Stimulated activated naive CD8-positive, alpha-beta T cell treated with anti-CD3 and anti-CD28 coated beads, Interleukin-15, amount 100 ng/mL, for 72 hours (primary cell): ENCODE data around the gene GSN.

Experiments used
- ATAC-seq: fragments of 150-1000 bp; cut with Tn5 transposase; 2 replicates; pipeline ENCODE4 v1.10.0; 2021; ENCODE audit warnings: mild to moderate bottlenecking, moderate library complexity
- DNase-seq, 2 donors: peaks; one replicate each; pipeline ENCODE4 v3.0.0; 2021 to 2022
- H3K27ac Mint-ChIP-seq, 2 donors: one replicate each; pipeline ENCODE4 v1.8.0; 2022; ENCODE audit warnings: mild to moderate bottlenecking in 2 of 2, mixed read lengths in 2 of 2, moderate library complexity in 2 of 2
- H3K27me3 Mint-ChIP-seq: one replicate; pipeline ENCODE4 v1.8.0; 2022; ENCODE audit warnings: mixed read lengths
- H3K4me1 Mint-ChIP-seq: one replicate; pipeline ENCODE4 v1.8.0; 2022; ENCODE audit warnings: mild to moderate bottlenecking, mixed read lengths
- H3K4me3 Mint-ChIP-seq, 2 donors: one replicate each; pipeline ENCODE4 v1.8.0; 2022; ENCODE audit warnings: mild to moderate bottlenecking in 2 of 2, mixed read lengths in 2 of 2, moderate library complexity in 1 of 2
- H3K9me3 Mint-ChIP-seq, 2 donors: one replicate each; pipeline ENCODE4 v1.8.0; 2022; ENCODE audit warnings: mixed read lengths in 2 of 2

The GSN gene

GRCh38 chr9:121313458-121314152 is 45.6 kb downstream of the GSN start:
- ATAC-seq (no peak), DNase-seq (no peak)
- no peaks in the 10 kb centered on the region for H3K9me3 Mint-ChIP-seq
- no peak overlapping the region for H3K27ac Mint-ChIP-seq
- H3K4me3 Mint-ChIP-seq = no peak overlapping the region
- H3K27me3 Mint-ChIP-seq = no peaks in the 10 kb centered on the region
- no peaks in the 10 kb centered on the region for H3K4me1 Mint-ChIP-seq

- no peak overlapping the region for H3K4me3 Mint-ChIP-seq
- no peaks in the 10 kb centered on the region for H3K9me3 Mint-ChIP-seq
- no peak for DNase-seq
- peaks cover 14% of the 10 kb centered on the region for H3K4me1 Mint-ChIP-seq
- no peak overlapping the region for H3K27ac Mint-ChIP-seq
- no peaks in the 10 kb centered on the region for H3K27me3 Mint-ChIP-seq
- ATAC-seq = no peak
These were observed 48.4 kb downstream of the GSN start for GRCh38 chr9:121316378-121316777.

GRCh38 chr9:121316852-121317373 is 49.0 kb downstream of the GSN start:
- H3K9me3 Mint-ChIP-seq = no peaks in the 10 kb centered on the region
- no peak overlapping the region for H3K4me3 Mint-ChIP-seq

GRCh38 chr9:121317737-121318630 is 50.0 kb downstream of the GSN start:
- peak overlapping the region; percentile 14 to 93 for H3K27ac Mint-ChIP-seq
- no peaks in the 10 kb centered on the region for H3K27me3 Mint-ChIP-seq

More at GRCh38 chr9:121316852-121317373, 49.0 kb downstream of the GSN start:
- Mint-ChIP-seq H3K27me3 (no peaks in the 10 kb centered on the region), H3K27ac (no peak overlapping the region), H3K4me1 (peaks cover 17% of the 10 kb centered on the region)
- ATAC-seq (no peak), DNase-seq (no peak)

GRCh38 chr9:121318631-121319382 is 50.8 kb downstream of the GSN start:
- no peak overlapping the region for H3K4me3 Mint-ChIP-seq
- H3K27ac Mint-ChIP-seq = no peak overlapping the region
- DNase-seq (no peak), ATAC-seq (no peak)
- H3K9me3 Mint-ChIP-seq = no peaks in the 10 kb centered on the region
- H3K4me1 Mint-ChIP-seq = peaks cover 26% of the 10 kb centered on the region
- H3K27me3 Mint-ChIP-seq = no peaks in the 10 kb centered on the region

More at GRCh38 chr9:121317737-121318630, 50.0 kb downstream of the GSN start:
- ATAC-seq = no peak
- Mint-ChIP-seq H3K9me3 (no peaks in the 10 kb centered on the region), H3K4me1 (peaks cover 26% of the 10 kb centered on the region), H3K4me3 (no peak overlapping the region)
- no peak for DNase-seq

- H3K9me3 Mint-ChIP-seq = no peaks in the 10 kb centered on the region
- H3K4me3 Mint-ChIP-seq = no peak overlapping the region
- DNase-seq (no peak), ATAC-seq (no peak)
- H3K27me3 Mint-ChIP-seq = no peaks in the 10 kb centered on the region
- H3K27ac Mint-ChIP-seq = no peak overlapping the region
- H3K4me1 Mint-ChIP-seq = peaks cover 26% of the 10 kb centered on the region
These were observed 51.4 kb downstream of the GSN start for GRCh38 chr9:121319383-121319780.

- DNase-seq (peak in 1 of 2 donors; percentile 27), ATAC-seq (peak; percentile 8)
- H3K4me1 Mint-ChIP-seq = peaks cover 26% of the 10 kb centered on the region
- H3K27me3 Mint-ChIP-seq = no peaks in the 10 kb centered on the region
- H3K4me3 Mint-ChIP-seq = no peak overlapping the region
- no peaks in the 10 kb centered on the region for H3K9me3 Mint-ChIP-seq
- H3K27ac Mint-ChIP-seq = no peak overlapping the region
These were observed 53.1 kb downstream of the GSN start for GRCh38 chr9:121321016-121321503.

GRCh38 chr9:121322037-121322736 is 54.2 kb downstream of the GSN start:
- H3K27ac Mint-ChIP-seq = peak overlapping the region; percentile 90 to 93
- no peak overlapping the region for H3K4me3 Mint-ChIP-seq
- peaks cover 26% of the 10 kb centered on the region for H3K4me1 Mint-ChIP-seq
- H3K9me3 Mint-ChIP-seq = no peaks in the 10 kb centered on the region
- DNase-seq (no peak), ATAC-seq (peak; percentile 57)
- no peaks in the 10 kb centered on the region for H3K27me3 Mint-ChIP-seq

- DNase-seq (no peak), ATAC-seq (no peak)
- Mint-ChIP-seq H3K27ac (peak overlapping the region; percentile 22 to 93), H3K4me3 (no peak overlapping the region), H3K27me3 (no peaks in the 10 kb centered on the region), H3K9me3 (no peaks in the 10 kb centered on the region), H3K4me1 (peaks cover 26% of the 10 kb centered on the region)
These were observed 54.9 kb downstream of the GSN start for GRCh38 chr9:121322737-121323448.

GRCh38 chr9:121323449-121324151 is 55.6 kb downstream of the GSN start:
- no peak overlapping the region for H3K4me3 Mint-ChIP-seq
- no peaks in the 10 kb centered on the region for H3K9me3 Mint-ChIP-seq
- peaks cover 26% of the 10 kb centered on the region for H3K4me1 Mint-ChIP-seq
- ATAC-seq (no peak), DNase-seq (no peak)
- no peaks in the 10 kb centered on the region for H3K27me3 Mint-ChIP-seq
- peak overlapping the region in 1 of 2 donors; percentile 85 for H3K27ac Mint-ChIP-seq

GRCh38 chr9:121324316-121324715 is 56.4 kb downstream of the GSN start:
- Mint-ChIP-seq H3K27me3 (no peaks in the 10 kb centered on the region), H3K4me1 (peaks cover 26% of the 10 kb centered on the region), H3K9me3 (no peaks in the 10 kb centered on the region), H3K27ac (no peak overlapping the region), H3K4me3 (no peak overlapping the region)
- ATAC-seq = no peak
- no peak for DNase-seq

GRCh38 chr9:121324755-121325154 is 56.8 kb downstream of the GSN start:
- H3K4me3 Mint-ChIP-seq = no peak overlapping the region
- no peak overlapping the region for H3K27ac Mint-ChIP-seq
- no peaks in the 10 kb centered on the region for H3K9me3 Mint-ChIP-seq
- H3K4me1 Mint-ChIP-seq = peaks cover 26% of the 10 kb centered on the region
- no peak for DNase-seq
- no peak for ATAC-seq
- H3K27me3 Mint-ChIP-seq = no peaks in the 10 kb centered on the region

GRCh38 chr9:121325387-121325786 is 57.4 kb downstream of the GSN start:
- DNase-seq = no peak
- no peaks in the 10 kb centered on the region for H3K9me3 Mint-ChIP-seq
- no peaks in the 10 kb centered on the region for H3K27me3 Mint-ChIP-seq
- ATAC-seq = no peak
- H3K4me3 Mint-ChIP-seq = no peak overlapping the region
- H3K27ac Mint-ChIP-seq = no peak overlapping the region
- peaks cover 22% of the 10 kb centered on the region for H3K4me1 Mint-ChIP-seq
